GM12878 (cell line): ENCODE data around the gene GNB5. TPM values are rescaled to one million over a fixed set of nuclear protein-coding genes. Genes with fewer than 3 reads are reported as not detected.
A peak's percentile ranks its signal among the peaks of the same experiment; 100 is the strongest.

Experiments
- ATAC-seq: fragments of 200-7000 bp; cut with Tn5 transposase; 3 replicates; pipeline ENCODE4 v1.9.1; 2020; ENCODE audit warnings: mild to moderate bottlenecking, moderate library complexity
- BruUV-seq: library from RNA; stranded (reverse); fragments of 400-500 nt; replicated peaks from 2 replicates; lab custom pipeline; 2021; lab: Mats Ljungman, UMichigan
- CTCF ChIA-PET: fragments of 300-600 bp; sonication (Branson Sonifier 250); formaldehyde crosslinking; extraction: SDS; loops from one replicate; lab custom pipeline; 2021; ENCODE audit warnings: inconsistent platforms; lab: Yijun Ruan, JAX
- POLR2A ChIA-PET: fragments of 350-600 bp; formaldehyde crosslinking; extraction: SDS; loops from one replicate; lab custom pipeline; 2021; ENCODE audit warnings: inconsistent platforms; lab: Charles Lee
- RAD21 ChIA-PET: fragments of 300-600 bp; sonication (Branson Sonifier 250); formaldehyde crosslinking; loops from one replicate; lab custom pipeline; 2023; ENCODE audit warnings: antibody characterized with exemption; ENCODE audit not compliant: unreplicated experiment; lab: Charles Lee
- SMC1A ChIA-PET: fragments of 300-600 bp; sonication (Branson Sonifier 250); formaldehyde crosslinking; loops from one replicate; lab custom pipeline; 2023; ENCODE audit not compliant: unreplicated experiment, uncharacterized antibody; lab: Charles Lee
- DNase-seq: peaks from one replicate; pipeline ENCODE4 v3.0.0-alpha.2; 2011; ENCODE audit warnings: low read depth, low spot score
- FAIRE-seq: peaks from 3 replicates; lab custom pipeline; 2011; peaks lifted over from hg19 to GRCh38; lab: Jason Lieb, UNC
- H2AFZ ChIP-seq: 2 replicates; pipeline ENCODE4 v1.6.0; 2011; ENCODE audit warnings: low read depth, low read length, control low read depth; ENCODE audit not compliant: control insufficient read depth
- H3K27ac ChIP-seq: 2 replicates; pipeline ENCODE4 v1.5.1; 2011; ENCODE audit warnings: control low read depth; ENCODE audit not compliant: control insufficient read depth, insufficient read depth
- H3K27me3 ChIP-seq, 2 experiments: replicated peaks in 1 of 2; 2 replicates each; pipeline versions ENCODE4 v1.6.0 to v1.6.1; 2011; ENCODE audit warnings: low read length in 1 of 2; ENCODE audit not compliant: control insufficient read depth in 2 of 2, insufficient read depth in 2 of 2
- H3K36me3 ChIP-seq, 2 experiments: 2 replicates each; pipeline ENCODE4 v1.5.1; 2011; ENCODE audit warnings: low read length in 1 of 2; ENCODE audit not compliant: control insufficient read depth in 2 of 2, insufficient read depth in 2 of 2
- H3K4me1 ChIP-seq: 2 replicates; pipeline ENCODE4 v1.6.1; 2011; ENCODE audit warnings: mild to moderate bottlenecking, low read length, moderate library complexity, mixed read lengths; ENCODE audit not compliant: control insufficient read depth, insufficient read depth
- H3K4me2 ChIP-seq: 2 replicates; pipeline ENCODE4 v1.6.0; 2011; ENCODE audit warnings: control low read depth; ENCODE audit not compliant: control insufficient read depth, insufficient read depth
- H3K4me3 ChIP-seq: fragments of 200-600 bp; sonication (generic); 2 replicates; pipeline ENCODE4 v1.5.1; 2016
- H3K79me2 ChIP-seq: 2 replicates; pipeline ENCODE4 v1.6.0; 2011; ENCODE audit warnings: low read length; ENCODE audit not compliant: control insufficient read depth, insufficient read depth
- H3K9ac ChIP-seq: 2 replicates; pipeline ENCODE4 v1.8.0; 2011; ENCODE audit warnings: low read length, control low read depth, mixed read lengths; ENCODE audit not compliant: control insufficient read depth, insufficient read depth
- H3K9me3 ChIP-seq: replicated peaks from 3 replicates; pipeline ENCODE4 v1.5.1; 2011; ENCODE audit warnings: mild to moderate bottlenecking, low read length; ENCODE audit not compliant: control insufficient read depth, insufficient read depth
- H4K20me1 ChIP-seq: 2 replicates; pipeline ENCODE4 v1.6.0; 2011; ENCODE audit not compliant: control insufficient read depth, insufficient read depth
- CBX5 ChIP-seq: sonication (generic); IDR thresholded peaks from 2 replicates; pipeline ENCODE4 v1.6.1; 2016; ENCODE audit warnings: low read depth, moderate library complexity, mild to moderate bottlenecking, inconsistent platforms
- CEBPB ChIP-seq, 2 experiments: fragments of 150-350 bp in 1 of 2; IDR thresholded peaks; 2 replicates each; pipeline ENCODE4 v1.6.1; 2012 to 2014; ENCODE audit warnings: low read depth in 2 of 2, low read length in 2 of 2, borderline replicate concordance in 1 of 2, inconsistent platforms in 1 of 2
- CHD4 ChIP-seq: fragments of 200-600 bp; sonication (generic); IDR thresholded peaks from 2 replicates; pipeline ENCODE4 v1.6.1; 2016; ENCODE audit warnings: mild to moderate bottlenecking
- CREM ChIP-seq: IDR thresholded peaks from 2 replicates; pipeline ENCODE4 v1.6.1; 2014; ENCODE audit warnings: antibody characterized with exemption, low read depth
- CTCF ChIP-seq, 3 experiments: IDR thresholded peaks in 2 of 3; conservative IDR thresholded peaks in 1 of 3; 2 replicates each; pipeline ENCODE4 v1.5.1; 2011; ENCODE audit warnings: low read depth in 3 of 3, low read length in 3 of 3, mild to moderate bottlenecking in 3 of 3, control low read depth in 2 of 3, moderate library complexity in 2 of 3, inconsistent platforms in 1 of 3, mixed read lengths in 1 of 3; ENCODE audit not compliant: control insufficient read depth in 2 of 3, insufficient read depth in 1 of 3; ENCODE audit errors: extremely low read depth in 1 of 3
- DPF2 ChIP-seq: fragments of 450-650 bp; IDR thresholded peaks from 2 replicates; pipeline ENCODE4 v1.6.1; 2017; ENCODE audit warnings: mild to moderate bottlenecking
- EED ChIP-seq: sonication (generic); IDR thresholded peaks from 2 replicates; pipeline ENCODE4 v1.6.1; 2016; ENCODE audit warnings: antibody characterized with exemption, low read depth
- ELK1 ChIP-seq: IDR thresholded peaks from 2 replicates; pipeline ENCODE4 v1.6.1; 2012; ENCODE audit warnings: low read depth, low read length, improper control_type of control experiment
- GABPA ChIP-seq: IDR thresholded peaks from 2 replicates; pipeline ENCODE4 v1.6.1; 2014; ENCODE audit warnings: antibody characterized with exemption, low read depth, mild to moderate bottlenecking, inconsistent platforms
- HDGF ChIP-seq: fragments of 450-650 bp; IDR thresholded peaks from 2 replicates; pipeline ENCODE4 v1.6.1; 2016; ENCODE audit warnings: antibody characterized with exemption
- MTA2 ChIP-seq: fragments of 450-650 bp; IDR thresholded peaks from 2 replicates; pipeline ENCODE4 v1.6.1; 2016; ENCODE audit warnings: low read depth, mild to moderate bottlenecking, moderate library complexity
- NR2C2 ChIP-seq: IDR thresholded peaks from 2 replicates; pipeline ENCODE4 v1.6.1; 2011; ENCODE audit warnings: borderline replicate concordance, low read depth; ENCODE audit not compliant: control insufficient read depth, insufficient read length
- NRF1 ChIP-seq: conservative IDR thresholded peaks from 2 replicates; pipeline ENCODE4 v1.6.1; 2011; ENCODE audit warnings: mild to moderate bottlenecking, low read depth, low read length, improper control_type of control experiment
- POLR2AphosphoS5 ChIP-seq: IDR thresholded peaks from 2 replicates; pipeline ENCODE4 v1.6.1; 2011; ENCODE audit warnings: mild to moderate bottlenecking, low read length, inconsistent platforms
- RB1 ChIP-seq: fragments of 450-650 bp; formaldehyde crosslinking; IDR thresholded peaks from 2 replicates; pipeline ENCODE4 v1.6.1; 2017; ENCODE audit warnings: mild to moderate bottlenecking, borderline replicate concordance
- SREBF1 ChIP-seq: IDR thresholded peaks from 2 replicates; pipeline ENCODE4 v1.6.1; 2012; ENCODE audit warnings: mild to moderate bottlenecking, low read length
- ZBED1 ChIP-seq: IDR thresholded peaks from 2 replicates; pipeline ENCODE4 v1.6.1; 2016; ENCODE audit warnings: borderline replicate concordance
- WGBS: methylation state at CpG from one replicate; pipeline ENCODE4 v1.1.6; 2016; ENCODE audit warnings: low lambda C conversion rate; ENCODE audit not compliant: insufficient replicate concordance, insufficient coverage; ENCODE audit errors: missing lambda C conversion rate; 5-methylcytosine and 5-hydroxymethylcytosine counted together
- in situ Hi-C: fragments of 300-500 bp; cut with MboI; formaldehyde crosslinking; loops from 9 replicates; pipeline ENCODE4 v1.14.3; 2018; ENCODE audit warnings: mixed read lengths
- intact Hi-C: fragments of 100-400 bp; cut with micrococcal nuclease; formaldehyde crosslinking; loops from one replicate; pipeline ENCODE4 v1.14.2; 2022; ENCODE audit not compliant: unreplicated experiment
- polyA plus RNA-seq, 11 experiments: library from polyadenylated mRNA; depleted of rRNA in 4 of 11; unstranded in 6 of 11; stranded (reverse) in 5 of 11; fragments of >200 nt; fragmentation: Nextera tagmentation in 4 of 11; fragmentation: Illumina TruSeq in 1 of 11; extraction: Ambion mirVana in 4 of 11; extraction: Trizol in 1 of 11; gene quantifications; 1 replicate in 1 of 11; 2 replicates in 10 of 11; pipeline versions ENCODE4 v1.2.1 to v1.2.3, GENCODE V29; 2011 to 2016; ENCODE audit warnings: inconsistent platforms in 2 of 11, missing spikeins in 2 of 11, low read depth in 1 of 11
- total RNA-seq, 4 experiments: library from RNA; depleted of rRNA in 3 of 4; stranded (reverse); fragments of >200 nt in 3 of 4; fragmentation: Illumina TruSeq in 1 of 4; extraction: Trizol in 1 of 4; gene quantifications; 2 replicates each; pipeline versions ENCODE4 v1.2.1 to v1.2.3, GENCODE V29; 2013 to 2021

The GNB5 gene
- total and polyA plus RNA-seq, 10 of the 15 experiments (the other 5 are each of a cell fraction or from before 2014, with no cell fraction given), result 2.4 to 25.9 (median 15.2) TPM

GRCh38 chr15:52083037-52083359 lies 108.2 kb downstream of the GNB5 start (continued):
- TF ChIP-seq MTA2 (0 out of 2 replicates have a peak, but pooled peaks have one; percentile 26), CHD4 (0 out of 2 replicates have a peak, but pooled peaks have one; percentile 39), ZBED1 (0 out of 2 replicates have a peak, but pooled peaks have one; percentile 11)

- in situ Hi-C loops, result no loop called here
- 46% methylated on average over 5 of the region's 5 CpGs for WGBS
- ChIA-PET CTCF (interaction anchor here (0.9 to 11.1 kb wide), 16 partner anchors 10 to 148 kb away, joined by 3 to 251 read pairs (median 5); no protein-coding TSS in a partner anchor), SMC1A (interaction anchor here (0.7 to 11.2 kb wide), 30 partner anchors 8 to 152 kb away, joined by 3 to 272 read pairs (median 5); partner anchors contain the start of genes BCL2L10 and LEO1), RAD21 (interaction anchor here (0.7 to 10.3 kb wide), 22 partner anchors 13 to 146 kb away, joined by 3 to 203 read pairs (median 5); partner anchors contain the start of genes BCL2L10 and LEO1), POLR2A (interaction anchor here (0.5 to 10.3 kb wide), 16 partner anchors 9 to 348 kb away, joined by 3 to 151 read pairs (median 5); partner anchors contain the start of gene BCL2L10)
- DNase-seq, result peak; percentile 86
- peaks cover 9% of the 10 kb centered on the region for H3K9me3 ChIP-seq
- FAIRE-seq, result peak; percentile 54
- peak overlapping the region; percentile 88 for H3K4me2 ChIP-seq
- peak overlapping the region; percentile 56 for H3K9ac ChIP-seq
- 0 out of 2 replicates have a peak overlapping the region, but pooled peaks have one; percentile 17 for H3K4me3 ChIP-seq
- H4K20me1 ChIP-seq, result no peaks in the 10 kb centered on the region
- H3K4me1 ChIP-seq, result peaks cover 32% of the 10 kb centered on the region
- intact Hi-C loops, result loop anchor here (1.0 kb wide), 1 partner anchor 21 kb away; no protein-coding TSS in a partner anchor
- H3K79me2 ChIP-seq, result peaks cover 13% of the 10 kb centered on the region
- no peaks in the 10 kb centered on the region for H3K27me3 ChIP-seq
- ATAC-seq, result peak; percentile 82
- peak overlapping the region; percentile 52 for H2AFZ ChIP-seq
- peak overlapping the region; percentile 84 for H3K27ac ChIP-seq
- no peaks in the 10 kb centered on the region; a peak in 3 of 4 replicates for H3K36me3 ChIP-seq
- no TSS peak for BruUV-seq
- TF ChIP-seq CBX5 (peak; percentile 59; the same call in 1 of the 2 replicates), NRF1 (no peak), CEBPB (IDR thresholded peaks at IDR 0.05; ENCODE audit: borderline replicate concordance in 1 of 2, low read depth in 2 of 2, low read length in 2 of 2) (0 out of 4 replicates have a peak, but pooled peaks of 1 of the 2 experiments have one; percentile 42), EED (peak; percentile 15; the same call in 1 of the 2 replicates), RB1 (no peak), HDGF (no peak), GABPA (no peak), CREM (no peak), MTA2 (peak; percentile 76), ELK1 (no peak), POLR2AphosphoS5 (no peak), SREBF1 (no peak), DPF2 (peak; percentile 42; the same call in 1 of the 2 replicates), NR2C2 (no peak), CTCF (IDR thresholded peaks at IDR 0.05 in 2 of 3, conservative IDR thresholded peaks at IDR 0.05 in 1 of 3; ENCODE audit: control insufficient read depth in 2 of 3, extremely low read depth in 1 of 3, insufficient read depth in 1 of 3, low read depth in 3 of 3, low read length in 3 of 3) (no peak; a peak in 1 of 6 replicates)
Observed at GRCh38 chr15:52082197-52083036, 108.8 kb downstream of the GNB5 start.
